Measurements from ENCODE around the gene B3GAT2.

Gene B3GAT2

DNA sequence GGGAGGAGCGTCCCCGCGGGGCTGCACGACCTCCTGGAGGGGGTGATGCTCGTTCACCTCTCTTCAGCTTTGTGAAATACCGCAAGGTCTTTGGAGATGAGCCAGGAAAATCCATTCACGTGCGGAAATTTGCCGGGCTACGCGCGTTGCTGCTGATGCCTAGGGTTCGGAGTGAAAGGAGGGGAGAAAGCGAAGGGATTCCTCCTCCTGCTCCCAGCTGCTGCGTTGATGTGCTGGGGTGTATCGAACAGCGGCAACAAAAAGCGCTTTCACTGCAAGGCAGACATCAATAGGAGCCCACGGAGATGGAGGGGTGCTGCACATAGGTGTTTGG lies 391 bp upstream of the B3GAT2 start:
- H3K36me3 ChIP-seq (ENCODE audit: control insufficient read depth, insufficient read depth, low read length), result no peaks in the 10 kb centered on the region

DNA sequence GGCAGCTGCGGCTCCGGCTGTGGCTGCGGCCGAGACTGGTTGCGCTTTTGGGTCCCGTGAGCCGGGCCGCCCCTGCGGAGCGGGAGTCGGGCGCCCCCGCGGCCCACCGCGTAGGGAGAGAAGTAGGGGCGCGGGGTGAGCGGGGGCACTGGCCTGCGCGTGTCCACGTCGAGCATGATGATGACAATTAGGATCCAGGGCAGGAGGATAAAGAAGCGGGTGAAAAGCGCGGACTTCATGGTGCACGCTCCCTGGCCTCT lies 739 bp downstream of the B3GAT2 start:
- Histone ChIP-seq H3K4me3 (replicated peaks; ENCODE audit: low read depth, low read length) (peak overlapping the region; percentile 39), H3K36me3 (ENCODE audit: control insufficient read depth, insufficient read depth, low read length) (no peaks in the 10 kb centered on the region), H3K27me3 (replicated peaks; ENCODE audit: control insufficient read depth, insufficient read depth, low read length) (no peaks in the 10 kb centered on the region; the same call in none of the 2 replicates)
- TF ChIP-seq, protein P1, sequence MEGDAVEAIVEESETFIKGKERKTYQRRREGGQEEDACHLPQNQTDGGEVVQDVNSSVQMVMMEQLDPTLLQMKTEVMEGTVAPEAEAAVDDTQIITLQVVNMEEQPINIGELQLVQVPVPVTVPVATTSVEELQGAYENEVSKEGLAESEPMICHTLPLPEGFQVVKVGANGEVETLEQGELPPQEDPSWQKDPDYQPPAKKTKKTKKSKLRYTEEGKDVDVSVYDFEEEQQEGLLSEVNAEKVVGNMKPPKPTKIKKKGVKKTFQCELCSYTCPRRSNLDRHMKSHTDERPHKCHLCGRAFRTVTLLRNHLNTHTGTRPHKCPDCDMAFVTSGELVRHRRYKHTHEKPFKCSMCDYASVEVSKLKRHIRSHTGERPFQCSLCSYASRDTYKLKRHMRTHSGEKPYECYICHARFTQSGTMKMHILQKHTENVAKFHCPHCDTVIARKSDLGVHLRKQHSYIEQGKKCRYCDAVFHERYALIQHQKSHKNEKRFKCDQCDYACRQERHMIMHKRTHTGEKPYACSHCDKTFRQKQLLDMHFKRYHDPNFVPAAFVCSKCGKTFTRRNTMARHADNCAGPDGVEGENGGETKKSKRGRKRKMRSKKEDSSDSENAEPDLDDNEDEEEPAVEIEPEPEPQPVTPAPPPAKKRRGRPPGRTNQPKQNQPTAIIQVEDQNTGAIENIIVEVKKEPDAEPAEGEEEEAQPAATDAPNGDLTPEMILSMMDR (IDR thresholded peaks at IDR 0.05; ENCODE audit: insufficient read depth, low read length, poor library complexity, severe bottlenecking), result no peak
- DNase-seq (ENCODE audit: extremely low read depth, insufficient read length), result no peak

More for the DNA sequence above, 391 bp upstream of the B3GAT2 start:
- Histone ChIP-seq H3K4me3 (replicated peaks; ENCODE audit: low read depth, low read length) (no peak overlapping the region), H3K27me3 (replicated peaks; ENCODE audit: control insufficient read depth, insufficient read depth, low read length) (no peaks in the 10 kb centered on the region; the same call in none of the 2 replicates)
- no peak for DNase-seq (ENCODE audit: extremely low read depth, insufficient read length)
- TF ChIP-seq, protein P1 (IDR thresholded peaks at IDR 0.05; ENCODE audit: insufficient read depth, low read length, poor library complexity, severe bottlenecking), result no peak

DNA sequence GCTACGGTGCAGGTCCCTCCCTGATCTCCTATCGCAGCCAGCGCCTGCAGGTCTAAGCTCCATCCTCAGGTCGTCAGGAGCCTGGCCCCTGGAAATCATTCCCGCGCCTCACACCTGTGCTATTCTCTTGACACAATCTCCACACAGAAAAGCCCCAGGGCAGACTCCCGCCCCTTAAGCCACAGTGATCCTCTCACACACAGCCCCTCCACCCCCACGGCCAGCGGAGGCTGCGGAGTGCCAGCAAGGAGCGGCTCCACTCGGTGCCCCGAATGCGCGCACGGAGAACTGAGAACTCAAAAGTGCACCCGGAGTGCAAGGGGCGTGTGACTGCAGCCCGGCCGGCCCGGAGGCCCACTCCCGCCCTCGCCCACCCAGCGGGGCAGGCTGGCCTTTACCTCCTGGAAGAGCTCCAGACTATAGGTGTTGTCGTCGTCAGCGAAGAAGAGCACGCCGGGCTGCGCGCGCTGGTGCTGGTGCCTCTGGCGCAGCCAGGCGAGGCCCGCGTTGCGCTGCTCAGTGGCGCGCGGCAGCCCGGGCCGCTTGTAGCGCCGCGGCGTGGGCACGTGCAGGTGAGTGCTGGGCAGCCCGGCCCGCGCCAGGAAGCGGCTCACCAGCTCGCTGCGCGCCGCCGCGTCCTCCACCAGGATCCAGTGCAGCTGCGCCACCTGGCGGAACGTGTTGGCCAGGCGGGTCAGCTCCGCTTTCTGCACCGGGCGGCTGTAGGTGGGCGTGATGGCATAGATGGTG lies 1.2 kb downstream of the B3GAT2 start:
- Histone ChIP-seq H3K36me3 (ENCODE audit: control insufficient read depth, insufficient read depth, low read length) (no peaks in the 10 kb centered on the region), H3K4me3 (replicated peaks; ENCODE audit: low read depth, low read length) (peak overlapping the region; percentile 39), H3K27me3 (replicated peaks; ENCODE audit: control insufficient read depth, insufficient read depth, low read length) (no peaks in the 10 kb centered on the region; the same call in none of the 2 replicates)
- peak; percentile 86 for DNase-seq (ENCODE audit: extremely low read depth, insufficient read length)
- TF ChIP-seq, protein P1 (IDR thresholded peaks at IDR 0.05; ENCODE audit: insufficient read depth, low read length, poor library complexity, severe bottlenecking), result peak; percentile 85

DNA sequence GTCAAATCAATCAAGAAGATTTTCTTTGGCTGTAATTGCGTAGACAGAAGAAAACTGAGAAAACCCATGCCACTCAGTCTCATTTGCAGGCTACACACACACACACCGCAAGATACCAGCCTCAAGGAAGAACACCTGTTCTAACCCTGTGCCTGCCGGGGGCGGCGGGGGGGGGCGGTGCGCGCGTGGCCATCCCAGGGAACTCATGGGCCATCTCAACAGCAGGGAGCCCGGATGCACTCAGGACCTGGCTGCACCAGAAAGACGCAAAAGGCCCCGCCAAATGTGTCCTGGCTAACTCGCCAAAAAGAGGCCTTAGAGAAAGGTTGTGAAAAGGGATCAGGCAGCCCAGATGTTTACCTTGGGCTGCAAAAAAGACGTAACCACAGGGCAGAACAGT lies 2.1 kb downstream of the B3GAT2 start:
- TF ChIP-seq, protein P1 (IDR thresholded peaks at IDR 0.05; ENCODE audit: insufficient read depth, low read length, poor library complexity, severe bottlenecking), result no peak
- no peaks in the 10 kb centered on the region; the same call in none of the 2 replicates for H3K27me3 ChIP-seq (replicated peaks; ENCODE audit: control insufficient read depth, insufficient read depth, low read length)
- no peak overlapping the region for H3K4me3 ChIP-seq (replicated peaks; ENCODE audit: low read depth, low read length)
- peak; percentile 4 for DNase-seq (ENCODE audit: extremely low read depth, insufficient read length)
- no peaks in the 10 kb centered on the region for H3K36me3 ChIP-seq (ENCODE audit: control insufficient read depth, insufficient read depth, low read length)

DNA sequence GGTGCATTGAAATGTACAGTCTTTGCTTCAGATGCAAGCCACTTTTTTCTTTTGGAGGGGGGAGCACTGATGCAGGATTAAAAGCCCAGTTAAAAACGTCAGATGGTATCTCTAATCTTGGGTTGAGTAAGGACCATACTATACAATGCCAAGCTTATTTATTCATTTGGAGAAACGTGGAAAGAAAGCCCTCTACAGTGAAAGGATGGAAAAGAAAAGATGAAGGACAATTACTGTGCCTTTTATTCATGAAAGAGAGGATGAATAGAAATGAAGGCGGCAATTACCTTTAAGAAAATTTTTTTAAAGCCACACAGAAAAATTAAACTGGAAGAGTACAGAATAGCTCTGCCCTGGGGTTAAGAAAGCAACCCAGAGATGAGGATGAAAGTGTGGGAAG lies 2.7 kb downstream of the B3GAT2 start:
- no peaks in the 10 kb centered on the region; the same call in 1 of the 2 replicates for H3K27me3 ChIP-seq (replicated peaks; ENCODE audit: control insufficient read depth, insufficient read depth, low read length)
- DNase-seq (ENCODE audit: extremely low read depth, insufficient read length), result no peak
- no peak overlapping the region for H3K4me3 ChIP-seq (replicated peaks; ENCODE audit: low read depth, low read length)
- H3K36me3 ChIP-seq (ENCODE audit: control insufficient read depth, insufficient read depth, low read length), result no peaks in the 10 kb centered on the region
- TF ChIP-seq, protein P1 (IDR thresholded peaks at IDR 0.05; ENCODE audit: insufficient read depth, low read length, poor library complexity, severe bottlenecking), result no peak
